Measurements from ENCODE around the gene TMEM151B.
"Not testable (repeated sequence)": the region's sequence is repeated elsewhere in the genome, so short reads cannot be mapped to it uniquely, and the experiment has no call there.

Gene TMEM151B

GRCh38 chr6:44342052-44342451 is 71.8 kb downstream of the TMEM151B start:
- Histone ChIP-seq H3K9me3 (ENCODE audit: severe bottlenecking) (no peaks in the 10 kb centered on the region), H3K36me3 (ENCODE audit: low read depth) (no peaks in the 10 kb centered on the region), H3K4me3 (ENCODE audit: severe bottlenecking) (no peak overlapping the region), H3K27me3 (ENCODE audit: insufficient read depth, poor library complexity, severe bottlenecking) (peaks cover 34% of the 10 kb centered on the region), H3K27ac (ENCODE audit: poor library complexity, severe bottlenecking) (no peak overlapping the region), H3K4me1 (ENCODE audit: insufficient read depth, poor library complexity, severe bottlenecking) (peaks cover 2% of the 10 kb centered on the region)
- no peak for TF ChIP-seq CTCF (IDR thresholded peaks at IDR 0.05; ENCODE audit: poor library complexity, severe bottlenecking)
- no peak for ATAC-seq (ENCODE audit: low read depth)
- DNase-seq (ENCODE audit: low spot score): no peak

- ATAC-seq (ENCODE audit: low read depth) (no peak), DNase-seq (ENCODE audit: low spot score) (no peak)
- Histone ChIP-seq H3K27me3 (ENCODE audit: insufficient read depth, poor library complexity, severe bottlenecking) (peaks cover 34% of the 10 kb centered on the region), H3K36me3 (ENCODE audit: low read depth) (no peaks in the 10 kb centered on the region), H3K4me3 (ENCODE audit: severe bottlenecking) (no peak within 1 kb of the TSS), H3K9me3 (ENCODE audit: severe bottlenecking) (no peaks in the 10 kb centered on the region), H3K27ac (ENCODE audit: poor library complexity, severe bottlenecking) (no peak within 1 kb of the TSS), H3K4me1 (ENCODE audit: insufficient read depth, poor library complexity, severe bottlenecking) (peaks cover 2% of the 10 kb centered on the region)
- no peak for TF ChIP-seq CTCF (IDR thresholded peaks at IDR 0.05; ENCODE audit: poor library complexity, severe bottlenecking)
These were observed 72.2 kb downstream of the TMEM151B start, which contains the start of gene SPATS1 for GRCh38 chr6:44342489-44342888. TSS of gene SPATS1 (plus strand) at chr6:44342650. CDS start at chr6:44343096, 446 bp downstream.

GRCh38 chr6:44346818-44347217 is 76.6 kb downstream of the TMEM151B start:
- H3K36me3 ChIP-seq (ENCODE audit: low read depth); H3K9me3 ChIP-seq (ENCODE audit: severe bottlenecking); H3K4me3 ChIP-seq (ENCODE audit: severe bottlenecking); ATAC-seq (ENCODE audit: low read depth); H3K4me1 ChIP-seq (ENCODE audit: insufficient read depth, poor library complexity, severe bottlenecking); DNase-seq (ENCODE audit: low spot score); H3K27ac ChIP-seq (ENCODE audit: poor library complexity, severe bottlenecking): not testable (repeated sequence)
- peaks cover 30% of the 10 kb centered on the region for H3K27me3 ChIP-seq (ENCODE audit: insufficient read depth, poor library complexity, severe bottlenecking)

GRCh38 chr6:44349904-44350649 is 79.8 kb downstream of the TMEM151B start:
- H3K4me3 ChIP-seq (ENCODE audit: severe bottlenecking): no peak overlapping the region
- H3K27me3 ChIP-seq (ENCODE audit: insufficient read depth, poor library complexity, severe bottlenecking): no peaks in the 10 kb centered on the region
- no peak for ATAC-seq (ENCODE audit: low read depth)
- H3K9me3 ChIP-seq (ENCODE audit: severe bottlenecking): no peaks in the 10 kb centered on the region
- no peak overlapping the region for H3K27ac ChIP-seq (ENCODE audit: poor library complexity, severe bottlenecking)
- H3K4me1 ChIP-seq (ENCODE audit: insufficient read depth, poor library complexity, severe bottlenecking): no peaks in the 10 kb centered on the region
- no peak for TF ChIP-seq CTCF (IDR thresholded peaks at IDR 0.05; ENCODE audit: poor library complexity, severe bottlenecking)
- no peak for DNase-seq (ENCODE audit: low spot score)
- no peaks in the 10 kb centered on the region for H3K36me3 ChIP-seq (ENCODE audit: low read depth)

- H3K36me3 ChIP-seq (ENCODE audit: low read depth); ATAC-seq (ENCODE audit: low read depth); H3K4me1 ChIP-seq (ENCODE audit: insufficient read depth, poor library complexity, severe bottlenecking); H3K4me3 ChIP-seq (ENCODE audit: severe bottlenecking); H3K27ac ChIP-seq (ENCODE audit: poor library complexity, severe bottlenecking); H3K9me3 ChIP-seq (ENCODE audit: severe bottlenecking); DNase-seq (ENCODE audit: low spot score); H3K27me3 ChIP-seq (ENCODE audit: insufficient read depth, poor library complexity, severe bottlenecking): not testable (repeated sequence)
These were observed 80.4 kb downstream of the TMEM151B start for GRCh38 chr6:44350650-44350994.

- Histone ChIP-seq H3K27me3 (ENCODE audit: insufficient read depth, poor library complexity, severe bottlenecking) (no peaks in the 10 kb centered on the region), H3K4me1 (ENCODE audit: insufficient read depth, poor library complexity, severe bottlenecking) (no peaks in the 10 kb centered on the region), H3K36me3 (ENCODE audit: low read depth) (no peaks in the 10 kb centered on the region), H3K9me3 (ENCODE audit: severe bottlenecking) (no peaks in the 10 kb centered on the region), H3K4me3 (ENCODE audit: severe bottlenecking) (no peak overlapping the region), H3K27ac (ENCODE audit: poor library complexity, severe bottlenecking) (no peak overlapping the region)
- ATAC-seq (ENCODE audit: low read depth) (no peak), DNase-seq (ENCODE audit: low spot score) (no peak)
- TF ChIP-seq CTCF (IDR thresholded peaks at IDR 0.05; ENCODE audit: poor library complexity, severe bottlenecking): no peak
These were observed 82.0 kb downstream of the TMEM151B start for GRCh38 chr6:44352259-44352658.
